Measurements from ENCODE around the gene SLC12A1. TPM values are rescaled to one million over a fixed set of nuclear protein-coding genes. Genes with fewer than 3 reads are reported as not detected.

SLC12A1 gene
- total RNA-seq, 1 donor from 2014 or later: not detected

- no peak for TF ChIP-seq CTCF (IDR thresholded peaks at IDR 0.05; ENCODE audit: insufficient read depth, low read length, poor library complexity, severe bottlenecking)
- no peaks in the 10 kb centered on the region for H3K36me3 ChIP-seq (ENCODE audit: control insufficient read depth, insufficient read depth, low read length)
- no peak for DNase-seq (ENCODE audit: low read depth)
- H3K4me3 ChIP-seq (ENCODE audit: low read depth, low read length): no peak overlapping the region
- H3K27me3 ChIP-seq (ENCODE audit: control insufficient read depth, insufficient read depth, low read length): no peaks in the 10 kb centered on the region
Observed at GRCh38 chr15:48281674-48282073, 75.6 kb downstream of the SLC12A1 start.

- Histone ChIP-seq H3K4me3 (ENCODE audit: low read depth, low read length) (no peak overlapping the region), H3K36me3 (ENCODE audit: control insufficient read depth, insufficient read depth, low read length) (no peaks in the 10 kb centered on the region), H3K27me3 (ENCODE audit: control insufficient read depth, insufficient read depth, low read length) (no peaks in the 10 kb centered on the region)
- no peak for DNase-seq (ENCODE audit: low read depth)
- no peak for TF ChIP-seq CTCF (IDR thresholded peaks at IDR 0.05; ENCODE audit: insufficient read depth, low read length, poor library complexity, severe bottlenecking)
Observed at GRCh38 chr15:48282216-48282615, 76.1 kb downstream of the SLC12A1 start.

GRCh38 chr15:48283396-48284145, 77.5 kb downstream of the SLC12A1 start:
- DNase-seq (ENCODE audit: low read depth): no peak
- Histone ChIP-seq H3K4me3 (ENCODE audit: low read depth, low read length) (no peak overlapping the region), H3K36me3 (ENCODE audit: control insufficient read depth, insufficient read depth, low read length) (no peaks in the 10 kb centered on the region), H3K27me3 (ENCODE audit: control insufficient read depth, insufficient read depth, low read length) (no peaks in the 10 kb centered on the region)
- no peak for TF ChIP-seq CTCF (IDR thresholded peaks at IDR 0.05; ENCODE audit: insufficient read depth, low read length, poor library complexity, severe bottlenecking)

- TF ChIP-seq CTCF (IDR thresholded peaks at IDR 0.05; ENCODE audit: insufficient read depth, low read length, poor library complexity, severe bottlenecking): peak; percentile 57
- no peak overlapping the region for H3K4me3 ChIP-seq (ENCODE audit: low read depth, low read length)
- H3K27me3 ChIP-seq (ENCODE audit: control insufficient read depth, insufficient read depth, low read length): no peaks in the 10 kb centered on the region
- no peaks in the 10 kb centered on the region for H3K36me3 ChIP-seq (ENCODE audit: control insufficient read depth, insufficient read depth, low read length)
- DNase-seq (ENCODE audit: low read depth): peak; percentile 49
Observed at GRCh38 chr15:48285329-48286214, 79.5 kb downstream of the SLC12A1 start.

GRCh38 chr15:48289628-48290027, 83.5 kb downstream of the SLC12A1 start:
- Histone ChIP-seq H3K27me3 (ENCODE audit: control insufficient read depth, insufficient read depth, low read length) (no peaks in the 10 kb centered on the region), H3K36me3 (ENCODE audit: control insufficient read depth, insufficient read depth, low read length) (no peaks in the 10 kb centered on the region), H3K4me3 (ENCODE audit: low read depth, low read length) (no peak overlapping the region)
- DNase-seq (ENCODE audit: low read depth): no peak
- TF ChIP-seq CTCF (IDR thresholded peaks at IDR 0.05; ENCODE audit: insufficient read depth, low read length, poor library complexity, severe bottlenecking): no peak
